Motor neuron (in vitro differentiated cells): ENCODE measurements around the gene FGF4. TPM values are rescaled to one million over a fixed set of nuclear protein-coding genes. Genes with fewer than 3 reads are reported as not detected.

ENCODE experiments used
- ATAC-seq, 8 experiments: fragments of 200-7000 bp; cut with Tn5 transposase; replicated peaks in 6 of 8; 2 replicates each; pipeline ENCODE4 v1.8.0; 2021; ENCODE audit warnings: mild to moderate bottlenecking in 8 of 8, moderate library complexity in 8 of 8
- H3K27ac ChIP-seq, 2 donors: fragments of 250-450 bp; sonication (Bioruptor Pico); 2 replicates each; pipeline ENCODE4 v1.9.0; 2021; ENCODE audit warnings: antibody characterized with exemption in 2 of 2, mild to moderate bottlenecking in 2 of 2, moderate library complexity in 1 of 2
- H3K4me1 ChIP-seq, 2 donors: fragments of 250-450 bp; sonication (Bioruptor Pico); replicated peaks in 1 of 2; 2 replicates each; pipeline ENCODE4 v1.6.1; 2021; ENCODE audit warnings: antibody characterized with exemption in 2 of 2, mild to moderate bottlenecking in 2 of 2, moderate library complexity in 1 of 2
- H3K4me3 ChIP-seq, 5 donors: fragments of 250-450 bp; sonication (Bioruptor Pico); 2 replicates each; pipeline ENCODE4 v1.9.0; 2021; ENCODE audit warnings: antibody characterized with exemption in 5 of 5, mild to moderate bottlenecking in 5 of 5, moderate library complexity in 4 of 5
- WGBS, 10 experiments: fragments of 450-650 bp; shearing (Covaris generic); methylation state at CpG; one replicate each; pipeline ENCODE4 v1.0.0; 2022; 5-methylcytosine and 5-hydroxymethylcytosine counted together
- in situ Hi-C, 9 experiments: fragments of 400-800 bp; cut with MboI; loops; one replicate each; pipeline ENCODE4 v1.15.0; 2021; ENCODE audit warnings: low sequenced_read_pairs in 9 of 9, low pct_unique_long_range_greater_than_20kb in 2 of 9; ENCODE audit not compliant: unreplicated experiment in 9 of 9
- total RNA-seq, 8 experiments: library from RNA; unstranded; fragments of 300-600 nt; gene quantifications; 2 replicates each; pipeline versions ENCODE4 v1.2.3 to v1.2.4, GENCODE V29; 2022

Gene FGF4
- total RNA-seq, 8 experiments from 2014 or later, result 0.14 to 0.18 TPM; not detected in 6

GRCh38 chr11:69802590-69802989 lies 27.4 kb upstream of the FGF4 start:
- peak in 2 of 8 experiments; percentile 58 to 61 for ATAC-seq
- in situ Hi-C loops, result no loop called here
- Histone ChIP-seq H3K4me1 (no peaks in the 10 kb centered on the region), H3K4me3 (no peak overlapping the region), H3K27ac (no peak overlapping the region)
- 0 to 20% (median 15%) methylated on average over 1 of the region's 1 CpG; no CpG with 5 or more reads in 6 of the 10 experiments for WGBS, 10 experiments

DNA sequence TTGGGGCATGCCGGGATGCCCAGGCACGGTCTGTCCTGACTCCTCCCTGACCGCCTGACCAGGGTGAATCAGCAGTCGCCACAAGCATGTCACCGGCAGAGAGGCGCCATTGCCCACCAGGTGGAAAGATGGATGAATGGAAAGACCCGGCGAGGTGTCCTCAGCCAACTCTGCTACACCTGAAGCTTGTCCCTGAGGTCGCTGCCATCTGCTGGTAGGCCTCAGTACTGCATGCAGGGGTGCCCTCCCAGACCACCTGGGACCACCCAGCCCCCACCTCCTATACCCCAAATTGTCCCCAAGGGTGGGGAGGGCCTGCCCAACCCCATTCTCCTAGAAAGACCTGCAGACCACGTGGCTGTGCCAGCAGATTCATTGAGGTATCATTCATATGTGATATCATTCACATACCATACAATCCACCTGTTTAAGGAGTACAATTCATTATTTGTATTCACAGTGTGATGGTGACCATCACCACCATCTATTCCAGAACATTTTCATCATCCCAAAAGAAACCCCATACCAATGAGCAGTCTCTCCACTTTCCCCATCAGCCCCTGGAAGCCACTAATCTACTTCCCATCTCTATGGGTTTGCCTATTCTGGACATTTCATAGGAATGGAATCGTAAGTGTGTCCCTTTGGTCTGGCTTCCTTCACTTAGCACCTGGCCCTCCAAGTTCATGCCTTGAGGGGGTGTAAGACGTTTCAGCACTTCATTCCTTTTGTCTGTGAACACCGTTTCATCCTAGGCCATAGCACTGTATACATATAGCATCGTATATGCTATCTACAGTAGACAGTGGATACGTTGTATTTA lies 26.6 kb upstream of the FGF4 start:
- no peak overlapping the region for H3K27ac ChIP-seq
- in situ Hi-C loops, result no loop called here
- H3K4me3 ChIP-seq, result no peak overlapping the region
- no peaks in the 10 kb centered on the region for H3K4me1 ChIP-seq
- peak in 1 of 8 experiments; percentile 59 for ATAC-seq
- WGBS, 10 experiments, result 0 to 100% (median 57%) methylated on average over 1 to 5 of the region's 15 CpGs; no CpG with 5 or more reads in 4 of the 10 experiments

- Histone ChIP-seq H3K27ac (no peak overlapping the region), H3K4me1 (no peaks in the 10 kb centered on the region), H3K4me3 (no peak overlapping the region)
- WGBS, 10 experiments, result 40 to 100% (median 95%) methylated on average over 1 to 4 of the region's 5 CpGs; no CpG with 5 or more reads in 3 of the 10 experiments
- in situ Hi-C loops, result no loop called here
- ATAC-seq, result no peak
These were observed 25.1 kb upstream of the FGF4 start for GRCh38 chr11:69800278-69800677.

DNA sequence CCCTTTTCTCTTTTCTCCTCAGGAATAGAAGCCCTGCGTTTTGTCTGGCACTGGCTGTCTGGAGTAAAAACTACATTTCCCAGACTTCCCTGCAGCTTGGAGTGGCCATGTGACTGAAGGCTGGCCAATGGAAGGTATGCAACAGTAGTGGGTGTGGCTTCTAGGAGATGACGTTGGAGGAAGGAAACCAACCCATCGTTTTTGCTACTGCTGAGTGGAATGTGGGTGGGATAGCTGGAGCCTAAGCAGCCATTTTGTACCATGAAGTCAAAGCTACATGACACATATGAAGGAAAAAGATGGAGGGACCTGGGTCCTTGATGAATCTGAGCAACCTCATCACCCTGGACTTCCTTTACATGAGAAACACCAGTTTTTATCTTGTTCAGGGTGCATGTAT lies 24.4 kb upstream of the FGF4 start:
- H3K4me3 ChIP-seq, result no peak overlapping the region
- 0 to 60% (median 10%) methylated on average over 1 to 2 of the region's 3 CpGs; no CpG with 5 or more reads in 4 of the 10 experiments for WGBS, 10 experiments
- ATAC-seq, result peak in 3 of 8 experiments; percentile 34 to 71 (median 49)
- in situ Hi-C loops, result no loop called here
- no peak overlapping the region for H3K27ac ChIP-seq
- H3K4me1 ChIP-seq, result no peaks in the 10 kb centered on the region

DNA sequence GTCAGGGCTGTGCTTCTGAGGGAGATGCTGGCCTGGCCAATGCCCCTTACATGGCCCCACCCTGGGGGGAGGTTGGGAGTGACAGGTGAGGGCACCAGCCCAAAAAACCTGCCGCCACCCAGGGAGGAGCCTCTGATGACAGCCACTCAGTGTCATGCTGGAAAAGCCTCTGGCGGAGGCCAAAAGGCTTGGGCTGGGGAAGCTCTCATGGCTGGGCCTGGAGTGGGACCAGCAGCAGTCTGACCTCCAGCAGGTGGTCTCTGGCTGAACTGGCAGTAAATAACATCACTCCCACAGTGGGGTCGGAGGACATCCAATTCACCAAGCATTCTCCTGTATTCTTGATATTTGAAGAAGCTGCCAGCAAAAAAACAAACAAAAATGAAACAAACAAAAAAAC lies 24.0 kb upstream of the FGF4 start:
- ATAC-seq, result no peak
- H3K4me3 ChIP-seq, result no peak overlapping the region
- 80 to 100% (median 100%) methylated on average over 1 to 3 of the region's 3 CpGs; no CpG with 5 or more reads in 7 of the 10 experiments for WGBS, 10 experiments

DNA sequence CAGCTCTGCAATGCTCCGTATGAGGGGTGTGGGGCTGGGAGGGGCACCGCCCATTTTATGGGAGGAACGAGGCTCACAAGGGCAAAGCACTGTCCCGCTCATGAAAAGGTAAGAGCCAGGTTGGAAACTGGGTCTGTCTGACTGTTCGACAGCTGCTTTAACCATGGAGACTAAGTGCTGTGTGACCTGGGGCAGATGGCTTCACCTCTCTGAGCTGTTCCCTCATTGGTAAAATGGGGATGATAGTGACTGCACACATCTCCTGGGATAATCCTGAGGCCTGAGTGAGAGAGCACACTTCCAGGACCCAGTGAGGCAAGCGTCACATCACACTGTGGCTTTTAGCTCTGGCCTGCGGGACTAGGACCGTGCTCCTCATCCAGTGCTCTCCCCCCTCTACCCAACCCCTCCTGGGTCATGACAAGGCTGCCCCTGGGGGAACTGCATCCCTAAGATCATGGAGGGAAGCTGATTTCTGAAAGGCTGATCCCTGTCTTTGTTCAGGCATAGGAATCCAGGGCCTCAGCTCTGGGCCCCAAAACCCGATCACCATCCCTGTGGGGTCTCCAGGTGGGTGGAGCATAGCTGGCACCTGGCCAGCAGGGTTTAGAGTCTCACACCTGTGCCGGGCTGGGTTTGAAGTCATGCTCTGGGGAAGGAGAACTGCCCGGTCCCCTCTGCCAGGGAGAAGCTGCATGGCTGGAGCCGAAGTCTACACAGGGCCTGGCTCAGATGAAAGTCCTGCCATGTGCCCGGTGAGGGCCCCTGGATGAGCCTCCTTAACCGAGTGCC lies 22.8 kb upstream of the FGF4 start:
- Histone ChIP-seq H3K4me3 (no peak overlapping the region), H3K27ac (no peak overlapping the region), H3K4me1 (no peaks in the 10 kb centered on the region)
- no peak for ATAC-seq
- in situ Hi-C loops, result no loop called here
- 51 to 100% (median 70%) methylated on average over 1 to 4 of the region's 14 CpGs; no CpG with 5 or more reads in 6 of the 10 experiments for WGBS, 10 experiments

More for the DNA sequence above, 24.0 kb upstream of the FGF4 start:
- Histone ChIP-seq H3K27ac (no peak overlapping the region), H3K4me1 (no peaks in the 10 kb centered on the region)
- in situ Hi-C loops, result no loop called here

DNA sequence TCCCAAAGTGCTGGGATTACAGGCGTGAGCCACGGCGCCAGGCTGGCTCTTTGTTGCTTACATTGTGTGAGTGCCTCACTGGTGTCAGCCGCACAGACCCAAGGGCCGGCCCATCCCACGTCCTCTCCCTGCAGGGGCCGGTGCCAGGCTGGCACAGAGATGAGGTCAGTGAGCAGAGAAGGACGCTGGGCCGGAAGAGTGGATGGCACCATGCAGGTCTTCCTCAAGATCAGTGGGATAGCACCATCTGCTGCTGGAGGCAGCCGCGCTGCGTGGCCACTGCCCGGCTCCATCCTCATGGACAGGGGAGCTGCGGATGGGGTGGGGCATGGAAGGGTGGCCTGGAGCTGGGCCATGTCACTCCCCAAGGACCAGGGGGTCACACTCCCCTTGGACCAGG lies 22.0 kb upstream of the FGF4 start:
- ATAC-seq, result no peak
- WGBS, 10 experiments, result 70 to 89% (median 77%) methylated on average over 6 to 7 of the region's 14 CpGs; no CpG with 5 or more reads in 7 of the 10 experiments
- Histone ChIP-seq H3K4me3 (no peak overlapping the region), H3K27ac (no peak overlapping the region), H3K4me1 (no peaks in the 10 kb centered on the region)
- in situ Hi-C loops, result no loop called here

- in situ Hi-C loops, result no loop called here
- ATAC-seq, result no peak
- Histone ChIP-seq H3K27ac (no peak overlapping the region), H3K4me3 (no peak overlapping the region), H3K4me1 (no peaks in the 10 kb centered on the region)
- 50 to 100% (median 82%) methylated on average over 2 to 6 of the region's 9 CpGs; no CpG with 5 or more reads in 5 of the 10 experiments for WGBS, 10 experiments
These were observed 20.9 kb upstream of the FGF4 start for GRCh38 chr11:69796063-69796462.

- Histone ChIP-seq H3K4me1 (peaks cover 0 to 4% of the 10 kb centered on the region in 2 donors), H3K27ac (no peak overlapping the region), H3K4me3 (no peak overlapping the region)
- in situ Hi-C loops, result no loop called here
- 0 to 89% (median 65%) methylated on average over 2 to 16 of the region's 25 CpGs; no CpG with 5 or more reads in 3 of the 10 experiments for WGBS, 10 experiments
- peak in 1 of 8 experiments; percentile 64 for ATAC-seq
These were observed 16.4 kb upstream of the FGF4 start for GRCh38 chr11:69791276-69792180.

DNA sequence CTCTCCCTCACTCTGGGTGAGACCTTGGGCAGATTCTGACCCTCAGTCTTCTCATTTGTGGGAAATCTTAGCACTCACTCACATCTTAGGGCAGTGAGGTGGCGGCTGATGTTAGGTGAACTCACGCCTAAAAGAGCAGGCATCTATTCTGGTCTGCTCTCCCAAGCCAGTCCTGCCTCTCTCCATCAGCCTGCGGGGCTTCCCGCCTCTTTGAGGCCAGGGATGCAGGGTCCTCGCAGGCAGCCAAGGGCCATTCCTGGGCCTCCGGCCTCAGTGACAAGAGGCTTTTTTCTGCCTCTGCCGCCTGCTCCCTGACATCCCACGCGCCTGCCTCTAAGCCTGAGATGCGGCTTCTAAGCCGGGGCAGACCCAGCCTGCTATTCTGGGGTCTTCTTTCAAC lies 13.8 kb upstream of the FGF4 start:
- Histone ChIP-seq H3K4me1 (peaks cover 0 to 4% of the 10 kb centered on the region in 2 donors), H3K4me3 (no peak overlapping the region), H3K27ac (no peak overlapping the region)
- ATAC-seq, result peak in 2 of 8 experiments; percentile 20 to 30
- WGBS, 10 experiments, result 100% methylated on average over 3 of the region's 11 CpGs; no CpG with 5 or more reads in 9 of the 10 experiments
- in situ Hi-C loops, result no loop called here

- WGBS, 10 experiments, result 60 to 100% (median 92%) methylated on average over 2 to 7 of the region's 10 CpGs; no CpG with 5 or more reads in 5 of the 10 experiments
- Histone ChIP-seq H3K27ac (no peak overlapping the region), H3K4me1 (peaks cover 0 to 4% of the 10 kb centered on the region in 2 donors), H3K4me3 (no peak overlapping the region)
- no peak for ATAC-seq
- in situ Hi-C loops, result no loop called here
These were observed 12.8 kb upstream of the FGF4 start for GRCh38 chr11:69787906-69788305.

DNA sequence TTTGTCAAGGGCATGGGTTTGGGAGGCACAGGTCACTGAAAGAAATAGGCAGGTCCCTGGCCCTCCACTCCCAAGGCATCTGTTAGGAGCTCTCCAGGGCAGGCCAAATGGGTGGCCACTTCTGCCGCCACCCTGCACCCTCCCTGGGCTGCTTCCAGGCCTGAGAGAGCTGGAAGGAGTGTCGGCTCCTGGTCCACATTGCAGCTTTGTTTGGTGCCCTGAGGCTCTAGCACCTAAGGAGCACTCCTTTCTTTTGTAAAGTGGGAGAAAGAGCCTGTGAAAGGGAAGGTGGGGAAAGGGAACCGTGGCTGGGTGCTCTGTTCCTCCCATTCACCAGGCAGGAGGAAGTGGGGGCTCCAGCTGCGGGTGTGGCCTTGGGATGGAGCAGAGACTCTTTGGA lies 12.3 kb upstream of the FGF4 start:
- in situ Hi-C loops, result no loop called here
- Histone ChIP-seq H3K4me3 (no peak overlapping the region), H3K4me1 (peaks cover 0 to 4% of the 10 kb centered on the region in 2 donors), H3K27ac (no peak overlapping the region)
- ATAC-seq, result no peak
- 0 to 74% (median 20%) methylated on average over 1 to 3 of the region's 4 CpGs; no CpG with 5 or more reads in 7 of the 10 experiments for WGBS, 10 experiments
